CD14-positive monocyte (primary cell): Measurements from ENCODE around the gene VMAC. TPM values are rescaled to one million over a fixed set of nuclear protein-coding genes. Genes with fewer than 3 reads are reported as not detected.

ENCODE experiments used
- DNase-seq, 3 donors: peaks; one replicate each; pipeline ENCODE4 v3.0.0-alpha.2; 2011 to 2022
- H2AFZ ChIP-seq: 2 replicates; pipeline ENCODE4 v1.6.0; 2012; ENCODE audit warnings: mild to moderate bottlenecking, low read depth, low read length, inconsistent platforms; ENCODE audit not compliant: insufficient read depth, poor library complexity, severe bottlenecking
- H3K27ac ChIP-seq, 2 donors: 1 replicate in 1 of 2; 2 replicates in 1 of 2; pipeline ENCODE4 v1.5.1; 2012 to 2013; ENCODE audit warnings: low read length in 2 of 2, control low read depth in 1 of 2, inconsistent platforms in 1 of 2, low read depth in 1 of 2, mild to moderate bottlenecking in 1 of 2
- H3K27me3 ChIP-seq, 2 donors: one replicate each; pipeline versions ENCODE4 v1.6.0 to v1.6.1; 2011 to 2013; ENCODE audit warnings: low read length in 2 of 2; ENCODE audit not compliant: control insufficient read depth in 2 of 2, insufficient read depth in 2 of 2
- H3K36me3 ChIP-seq, 2 donors: replicated peaks in 1 of 2; 1 replicate in 1 of 2; 2 replicates in 1 of 2; pipeline versions ENCODE4 v1.5.1 to v1.6.1; 2012 to 2013; ENCODE audit warnings: low read length in 2 of 2, control low read depth in 1 of 2, inconsistent platforms in 1 of 2, mild to moderate bottlenecking in 1 of 2; ENCODE audit not compliant: insufficient read depth in 2 of 2, control insufficient read depth in 1 of 2
- H3K4me1 ChIP-seq, 2 donors: 1 replicate in 1 of 2; 2 replicates in 1 of 2; pipeline versions ENCODE4 v1.5.1 to v1.6.1; 2012 to 2013; ENCODE audit warnings: low read length in 2 of 2, control low read depth in 1 of 2, inconsistent platforms in 1 of 2, mild to moderate bottlenecking in 1 of 2, moderate library complexity in 1 of 2; ENCODE audit not compliant: insufficient read depth in 2 of 2, control insufficient read depth in 1 of 2
- H3K4me2 ChIP-seq: replicated peaks from 2 replicates; pipeline ENCODE3; 2012; ENCODE audit warnings: low read length, moderate library complexity, mild to moderate bottlenecking; ENCODE audit not compliant: poor library complexity, severe bottlenecking; ENCODE audit errors: extremely low read depth
- H3K4me3 ChIP-seq, 3 experiments: fragments of 200-600 bp in 1 of 3; sonication (generic) in 1 of 3; replicated peaks in 1 of 3; 1 replicate in 2 of 3; 2 replicates in 1 of 3; pipeline ENCODE4 v1.5.1; 2011 to 2013; ENCODE audit warnings: low read length in 3 of 3, mild to moderate bottlenecking in 3 of 3, control low read depth in 2 of 3, low read depth in 2 of 3, inconsistent platforms in 1 of 3, moderate library complexity in 1 of 3
- H3K79me2 ChIP-seq: 2 replicates; pipeline ENCODE4 v1.6.0; 2012; ENCODE audit warnings: mild to moderate bottlenecking, control low read depth, inconsistent platforms, low read length, moderate library complexity; ENCODE audit not compliant: insufficient read depth
- H3K9ac ChIP-seq: 2 replicates; pipeline ENCODE4 v1.6.0; 2017; ENCODE audit warnings: low read length, mild to moderate bottlenecking; ENCODE audit not compliant: insufficient read depth, poor library complexity, severe bottlenecking
- H3K9me3 ChIP-seq, 2 donors: replicated peaks in 1 of 2; 1 replicate in 1 of 2; 2 replicates in 1 of 2; pipeline versions ENCODE4 v1.5.1 to v1.6.1; 2012 to 2013; ENCODE audit warnings: low read length in 2 of 2, control low read depth in 1 of 2; ENCODE audit not compliant: control insufficient read depth in 1 of 2, insufficient read depth in 1 of 2
- H4K20me1 ChIP-seq: 2 replicates; pipeline ENCODE4 v1.6.0; 2012; ENCODE audit warnings: mild to moderate bottlenecking, low read length, control low read depth, moderate library complexity; ENCODE audit not compliant: insufficient read depth
- H3K27ac Mint-ChIP-seq, 7 donors: one replicate each; pipeline ENCODE4 v1.8.0; 2020; ENCODE audit warnings: mild to moderate bottlenecking in 7 of 7, mixed read lengths in 7 of 7, moderate library complexity in 6 of 7, inconsistent platforms in 2 of 7
- H3K27me3 Mint-ChIP-seq, 3 donors: one replicate each; pipeline ENCODE4 v1.8.0; 2021 to 2022; ENCODE audit warnings: low read depth in 3 of 3, mild to moderate bottlenecking in 3 of 3, mixed read lengths in 3 of 3, moderate library complexity in 3 of 3, inconsistent platforms in 1 of 3
- H3K36me3 Mint-ChIP-seq, 2 donors: one replicate each; pipeline ENCODE4 v1.8.0; 2020; ENCODE audit warnings: mixed read lengths in 2 of 2, inconsistent platforms in 1 of 2, mild to moderate bottlenecking in 1 of 2
- H3K4me1 Mint-ChIP-seq: one replicate; pipeline ENCODE4 v1.8.0; 2020; ENCODE audit warnings: mild to moderate bottlenecking, mixed read lengths
- H3K4me3 Mint-ChIP-seq, 2 donors: one replicate each; pipeline ENCODE4 v1.8.0; 2020; ENCODE audit warnings: mild to moderate bottlenecking in 2 of 2, mixed read lengths in 2 of 2, moderate library complexity in 1 of 2
- H3K9me3 Mint-ChIP-seq, 7 donors: one replicate each; pipeline ENCODE4 v1.8.0; 2020 to 2022; ENCODE audit warnings: mixed read lengths in 7 of 7, mild to moderate bottlenecking in 6 of 7, moderate library complexity in 6 of 7, inconsistent platforms in 2 of 7
- WGBS: methylation state at CpG from one replicate; pipeline ENCODE4 v1.1.5; 2013; ENCODE audit warnings: missing lambda C conversion rate; ENCODE audit not compliant: insufficient coverage; 5-methylcytosine and 5-hydroxymethylcytosine counted together
- intact Hi-C, 2 donors: fragments of 100-400 bp; cut with micrococcal nuclease; formaldehyde crosslinking; loops; one replicate each; pipeline versions ENCODE4 v1.15.0 to v1.15.1; 2023
- polyA plus RNA-seq, 3 donors: library from polyadenylated mRNA; depleted of rRNA in 1 of 3; unstranded in 2 of 3; stranded (reverse) in 1 of 3; fragments of 300-500 nt in 2 of 3; fragments of >200 nt in 1 of 3; fragmentation: Illumina TruSeq in 2 of 3; gene quantifications; 1 replicate in 2 of 3; 2 replicates in 1 of 3; pipeline ENCODE4 v1.2.3, GENCODE V29; 2012 to 2021
- TF ChIP-seq, protein P1 (sequence below): fragments of 200-600 bp; IDR thresholded peaks from one replicate; pipeline ENCODE4 v1.8.0; 2022; ENCODE audit warnings: antibody characterized with exemption, mild to moderate bottlenecking

Gene VMAC
- polyA plus RNA-seq, 3 donors: 3.1 to 13.0 (median 4.3) TPM

DNA sequence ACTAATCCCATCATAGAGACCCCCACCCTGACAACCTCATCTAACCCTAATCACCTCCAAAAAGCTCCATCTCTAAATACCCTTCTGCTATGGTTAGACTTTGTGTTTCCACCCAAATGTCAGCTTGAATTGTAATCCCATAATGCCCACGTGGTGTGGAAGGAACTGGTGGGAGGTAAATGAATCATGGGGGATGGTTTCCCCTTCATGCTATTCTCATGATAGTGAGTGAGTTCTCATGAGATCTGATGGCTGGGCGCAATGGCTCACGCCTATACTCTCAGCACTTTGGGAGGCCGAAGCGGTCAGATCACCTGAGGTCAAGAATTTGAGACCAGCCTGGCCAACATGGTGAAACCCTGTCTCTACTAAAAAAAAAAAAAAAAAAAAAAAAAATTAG lies 2.6 kb downstream of the VMAC start:
- no peak overlapping the region for H3K4me3 Mint-ChIP-seq
- Histone ChIP-seq H3K4me2 (no peak overlapping the region), H3K9ac (no peak overlapping the region), H4K20me1 (no peaks in the 10 kb centered on the region), H3K4me1 (peaks cover 19 to 22% of the 10 kb centered on the region in 2 donors), H2AFZ (no peak overlapping the region), H3K9me3 (no peaks in the 10 kb centered on the region), H3K36me3 (peaks cover 13 to 21% of the 10 kb centered on the region in 2 donors), H3K27ac (no peak overlapping the region), H3K79me2 (peaks cover 19% of the 10 kb centered on the region), H3K4me3 (no peak overlapping the region), H3K27me3 (no peaks in the 10 kb centered on the region)
- H3K9me3 Mint-ChIP-seq: peaks cover 0 to 3% (median 0%) of the 10 kb centered on the region in 7 donors
- peaks cover 14 to 26% of the 10 kb centered on the region in 2 donors for H3K36me3 Mint-ChIP-seq
- H3K27ac Mint-ChIP-seq: peak overlapping the region in 1 of 7 donors; percentile 32
- H3K4me1 Mint-ChIP-seq: peaks cover 14% of the 10 kb centered on the region
- DNase-seq: no peak
- WGBS: no CpG with 5 or more reads among the region's 5 CpGs
- H3K27me3 Mint-ChIP-seq: no peaks in the 10 kb centered on the region
- TF ChIP-seq, protein P1, sequence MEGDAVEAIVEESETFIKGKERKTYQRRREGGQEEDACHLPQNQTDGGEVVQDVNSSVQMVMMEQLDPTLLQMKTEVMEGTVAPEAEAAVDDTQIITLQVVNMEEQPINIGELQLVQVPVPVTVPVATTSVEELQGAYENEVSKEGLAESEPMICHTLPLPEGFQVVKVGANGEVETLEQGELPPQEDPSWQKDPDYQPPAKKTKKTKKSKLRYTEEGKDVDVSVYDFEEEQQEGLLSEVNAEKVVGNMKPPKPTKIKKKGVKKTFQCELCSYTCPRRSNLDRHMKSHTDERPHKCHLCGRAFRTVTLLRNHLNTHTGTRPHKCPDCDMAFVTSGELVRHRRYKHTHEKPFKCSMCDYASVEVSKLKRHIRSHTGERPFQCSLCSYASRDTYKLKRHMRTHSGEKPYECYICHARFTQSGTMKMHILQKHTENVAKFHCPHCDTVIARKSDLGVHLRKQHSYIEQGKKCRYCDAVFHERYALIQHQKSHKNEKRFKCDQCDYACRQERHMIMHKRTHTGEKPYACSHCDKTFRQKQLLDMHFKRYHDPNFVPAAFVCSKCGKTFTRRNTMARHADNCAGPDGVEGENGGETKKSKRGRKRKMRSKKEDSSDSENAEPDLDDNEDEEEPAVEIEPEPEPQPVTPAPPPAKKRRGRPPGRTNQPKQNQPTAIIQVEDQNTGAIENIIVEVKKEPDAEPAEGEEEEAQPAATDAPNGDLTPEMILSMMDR: no peak
- intact Hi-C loops: loop anchor here (5.0 to 10.0 kb wide), 5 partner anchors 68 to 518 kb away; partner anchors contain the start of genes RANBP3 (in 2 of the 2), HSD11B1L (in 1 of the 2), KHSRP (in 1 of the 2) and MICOS13 (in 1 of the 2)

DNA sequence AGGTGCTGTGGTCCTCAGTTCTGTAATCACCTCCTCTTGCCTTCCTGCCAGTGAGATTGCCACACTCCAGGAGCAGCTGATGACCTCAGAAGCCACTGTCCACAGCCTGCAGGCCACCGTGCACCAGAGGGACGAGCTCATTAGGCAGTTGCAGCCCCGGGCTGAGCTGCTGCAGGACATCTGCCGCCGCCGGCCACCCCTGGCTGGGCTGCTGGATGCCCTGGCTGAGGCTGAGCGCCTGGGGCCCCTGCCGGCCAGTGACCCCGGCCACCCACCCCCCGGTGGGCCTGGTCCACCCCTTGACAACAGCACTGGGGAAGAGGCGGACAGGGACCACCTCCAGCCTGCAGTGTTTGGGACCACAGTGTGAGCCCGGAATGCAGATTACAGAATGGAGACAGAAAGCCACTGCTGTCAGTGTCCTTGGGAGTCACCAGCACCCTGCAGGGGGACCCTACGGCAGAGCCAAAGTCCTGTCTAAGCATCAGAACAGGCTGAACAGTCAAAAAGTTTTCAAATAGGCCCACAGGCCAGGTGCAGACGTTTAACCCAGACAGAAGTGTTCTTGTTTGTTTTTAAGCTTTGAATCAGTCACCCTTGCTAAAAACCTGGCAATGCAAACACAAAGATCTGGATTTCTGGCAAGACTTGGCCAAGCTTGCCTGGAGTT lies 4.2 kb downstream of the VMAC start:
- H3K36me3 ChIP-seq: peaks cover 13 to 21% of the 10 kb centered on the region in 2 donors
- no peak overlapping the region for H3K27ac ChIP-seq
- H2AFZ ChIP-seq: no peak overlapping the region
- intact Hi-C loops: loop anchor here (5.0 to 10.0 kb wide), 5 partner anchors 66 to 516 kb away; partner anchors contain the start of genes RANBP3 (in 2 of the 2), HSD11B1L (in 1 of the 2), KHSRP (in 1 of the 2) and MICOS13 (in 1 of the 2)
- H3K27me3 ChIP-seq: no peaks in the 10 kb centered on the region
- H3K4me1 Mint-ChIP-seq: peaks cover 4% of the 10 kb centered on the region
- H3K4me2 ChIP-seq: no peak overlapping the region
- DNase-seq: no peak
- H3K36me3 Mint-ChIP-seq: peaks cover 16 to 32% of the 10 kb centered on the region in 2 donors
- H3K4me3 ChIP-seq: no peak overlapping the region
- H3K79me2 ChIP-seq: peaks cover 5% of the 10 kb centered on the region
- TF ChIP-seq, protein P1: no peak
- WGBS: 91% methylated on average over 14 of the region's 14 CpGs
- no peaks in the 10 kb centered on the region for H4K20me1 ChIP-seq
- H3K4me1 ChIP-seq: peaks cover 9 to 11% of the 10 kb centered on the region in 2 donors
- H3K27ac Mint-ChIP-seq: peak overlapping the region in 2 of 7 donors; percentile 63 to 76
- no peak overlapping the region for H3K4me3 Mint-ChIP-seq
- H3K9me3 ChIP-seq: no peaks in the 10 kb centered on the region
- no peak overlapping the region for H3K9ac ChIP-seq
- no peaks in the 10 kb centered on the region for H3K27me3 Mint-ChIP-seq
- H3K9me3 Mint-ChIP-seq: no peaks in the 10 kb centered on the region
